Activated naive CD4-positive, alpha-beta T cell (primary cell): ENCODE measurements around the gene DZANK1.
"Not testable (repeated sequence)": the region's sequence is repeated elsewhere in the genome, so short reads cannot be mapped to it uniquely, and the experiment has no call there.

Experiments used
- DNase-seq, 4 experiments: peaks; one replicate each; lab custom pipeline; 2025; lab: John Stamatoyannopoulos, UW

The DZANK1 gene

DNA sequence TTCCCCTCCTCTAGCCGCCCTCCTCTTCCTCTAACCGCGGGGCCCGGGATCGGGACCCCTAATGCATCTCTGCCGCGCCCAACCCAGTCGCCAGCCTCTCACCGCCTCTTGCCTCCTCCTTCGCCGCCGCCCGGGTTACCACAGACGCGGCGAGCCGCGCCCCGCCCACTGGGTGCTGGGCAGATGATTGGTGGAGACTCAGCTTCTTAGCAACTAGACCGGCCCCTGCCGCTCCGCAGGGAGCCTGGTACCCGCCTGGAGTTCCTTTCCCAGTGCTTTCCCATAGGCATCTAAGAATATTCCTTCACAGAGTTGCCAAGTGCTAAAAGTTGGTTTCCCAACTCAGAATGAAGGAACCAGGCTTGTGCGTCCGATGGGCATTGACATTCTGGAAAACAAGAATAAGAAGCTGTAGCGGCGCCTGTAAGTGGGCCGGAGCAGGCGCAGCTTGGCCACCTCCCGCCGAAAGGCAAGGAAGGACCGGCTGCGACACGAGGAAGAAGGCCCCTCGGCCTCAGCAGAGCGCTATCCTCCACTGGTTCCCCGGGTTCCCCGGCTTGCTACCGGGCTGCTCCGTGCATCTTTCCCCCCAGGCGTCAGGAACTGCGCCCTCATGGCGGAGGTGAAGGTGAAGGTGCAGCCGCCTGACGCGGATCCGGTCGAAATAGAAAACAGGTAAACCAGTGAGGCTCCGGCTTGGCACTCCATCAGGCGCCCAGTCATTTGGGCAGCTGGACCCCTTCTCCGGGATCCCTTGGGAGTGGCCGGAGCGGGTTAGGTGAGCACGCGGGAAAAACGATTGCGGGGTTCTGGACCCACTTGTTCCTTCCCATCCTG is at the start of gene DZANK1, which contains the start of gene POLR3F:
DZANK1 (minus strand) TSS at position 137 of the 837 bp plus-strand sequence. CDS start 1,672 bp downstream, outside the sequence.
POLR3F (plus strand) TSS at position 497 of the 837 bp plus-strand sequence; CDS start at position 614, 117 bp downstream.
- peak; percentile 74 to 90 (median 82) for DNase-seq

DNA sequence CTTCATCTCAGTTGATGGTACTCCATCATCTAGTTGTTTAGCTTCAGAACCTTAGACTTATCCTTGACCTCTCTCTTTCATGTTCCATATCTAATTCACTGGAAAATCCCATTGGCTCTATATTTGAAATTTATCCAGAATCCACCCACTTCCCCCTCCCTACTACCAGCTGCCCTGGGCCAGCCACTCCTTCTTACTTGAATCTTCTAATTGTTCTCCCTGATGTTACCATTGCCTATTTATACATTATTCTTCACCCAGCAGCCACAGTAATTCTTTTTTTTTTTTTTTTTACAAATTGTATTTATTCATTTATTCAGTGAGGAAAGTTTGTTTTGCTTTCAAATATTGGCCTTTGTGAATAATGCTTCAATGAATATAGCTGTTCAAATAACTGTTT is 49.1 kb upstream of the DZANK1 start:
- DNase-seq, result no peak

DNA sequence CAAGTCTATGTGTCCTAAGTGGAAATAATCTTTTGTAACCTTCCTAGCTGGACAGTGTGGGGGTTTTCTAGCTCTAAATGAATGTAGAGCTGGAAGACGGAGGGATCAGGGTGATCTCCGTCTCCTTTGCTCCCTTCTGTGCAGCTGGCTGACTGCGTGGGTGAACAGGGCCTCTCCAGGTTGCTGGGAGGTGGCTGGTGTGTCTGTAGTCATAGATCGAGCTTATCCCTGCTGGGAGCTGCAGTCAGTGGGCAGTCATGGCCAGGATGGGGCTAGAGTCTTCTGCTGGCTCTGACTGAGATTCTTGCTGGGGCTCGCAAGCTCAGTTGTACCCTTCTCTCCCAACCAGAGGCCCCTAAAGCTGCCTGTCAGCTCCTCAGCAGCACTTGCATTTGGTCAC is 47.3 kb upstream of the DZANK1 start:
- DNase-seq, result no peak

DNA sequence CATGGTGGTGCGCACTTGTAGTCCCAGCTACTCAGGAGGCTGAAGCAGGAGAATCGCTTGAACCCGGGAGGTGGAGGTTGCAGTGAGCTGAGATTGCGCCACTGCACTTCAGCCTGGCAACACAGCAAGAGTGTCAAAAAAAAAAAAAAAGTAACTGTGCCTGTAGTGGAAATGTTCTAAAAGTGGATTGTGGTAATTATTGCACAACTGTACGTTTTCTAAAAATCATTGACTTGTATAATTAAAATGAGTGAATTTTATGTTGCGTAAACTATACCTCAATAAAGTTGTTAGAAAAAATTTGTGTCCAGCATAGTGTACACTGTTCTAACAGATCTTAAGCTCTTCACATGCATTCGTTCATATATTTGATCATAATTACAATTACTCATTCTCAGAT is 46.4 kb upstream of the DZANK1 start:
- no peak for DNase-seq

DNA sequence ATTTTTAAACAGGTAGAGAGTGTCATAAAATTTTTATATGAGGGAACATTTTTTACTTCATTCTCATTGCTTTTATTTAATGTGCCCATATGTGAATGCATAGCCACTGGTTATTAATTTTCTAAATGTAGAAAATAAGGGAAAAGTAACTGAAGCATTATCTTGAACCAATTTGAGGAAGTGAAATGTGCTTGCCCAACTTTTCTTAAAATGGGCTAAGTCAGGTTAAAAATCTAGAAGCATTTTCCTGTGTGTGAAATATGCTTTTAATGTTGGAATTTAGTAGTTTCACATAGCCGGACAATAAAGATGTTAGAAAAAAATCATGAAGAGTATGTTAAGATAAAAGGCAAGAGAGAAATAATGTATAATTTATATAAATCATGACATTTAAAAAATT is 44.7 kb upstream of the DZANK1 start:
- no peak for DNase-seq

DNA sequence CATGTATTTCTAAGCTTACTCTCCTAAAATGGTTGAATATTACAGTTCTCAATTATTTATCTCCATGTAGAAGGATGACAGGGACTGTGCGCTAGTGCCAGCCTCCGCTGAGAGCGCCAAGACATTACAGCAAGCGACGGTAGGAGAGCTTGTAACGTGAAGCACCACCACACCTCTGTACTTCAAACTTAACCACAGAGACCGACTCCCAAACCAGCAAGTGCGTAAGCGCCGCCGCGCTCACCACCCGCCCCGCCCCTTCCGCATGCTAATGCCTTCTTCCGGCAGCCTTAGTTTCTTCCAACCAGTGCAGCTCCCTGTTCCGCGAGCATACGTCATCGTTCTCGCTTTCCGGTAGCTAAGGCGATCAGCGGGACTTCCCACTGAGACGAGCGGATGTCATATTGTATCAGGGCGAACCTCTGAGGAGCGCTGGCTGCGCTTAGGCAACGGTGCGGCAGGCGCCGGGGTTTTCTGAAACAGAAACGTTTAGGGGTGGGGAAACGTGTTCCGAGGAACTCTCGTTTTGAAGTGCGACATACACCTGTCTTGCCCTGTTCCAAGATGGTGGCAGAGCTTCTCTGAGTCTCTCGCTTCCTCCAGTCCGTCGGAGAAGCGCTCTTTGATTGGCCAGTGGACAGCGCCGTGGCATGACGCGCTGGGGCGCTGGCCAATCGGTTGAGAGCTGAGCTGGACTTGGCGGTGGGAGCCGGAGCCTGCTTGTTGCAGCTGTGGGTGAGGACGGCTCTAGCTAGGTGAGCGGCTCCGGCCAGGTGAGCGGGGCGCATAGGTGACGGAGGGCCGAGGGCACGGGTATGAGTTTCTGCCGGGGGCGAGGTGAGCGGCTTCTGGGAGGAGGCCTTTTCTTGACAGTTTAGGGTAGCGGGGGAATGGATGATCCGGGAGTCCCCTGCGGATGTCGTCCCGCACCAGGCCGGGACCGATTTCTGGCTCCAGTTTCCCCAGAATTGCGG is 40.7 kb upstream of the DZANK1 start, which contains the start of gene SEC23B:
SEC23B (plus strand) TSS at position 723 of the 974 bp plus-strand sequence. CDS start 2,896 bp downstream, outside the sequence.
- peak; percentile 88 to 95 (median 94) for DNase-seq

DNA sequence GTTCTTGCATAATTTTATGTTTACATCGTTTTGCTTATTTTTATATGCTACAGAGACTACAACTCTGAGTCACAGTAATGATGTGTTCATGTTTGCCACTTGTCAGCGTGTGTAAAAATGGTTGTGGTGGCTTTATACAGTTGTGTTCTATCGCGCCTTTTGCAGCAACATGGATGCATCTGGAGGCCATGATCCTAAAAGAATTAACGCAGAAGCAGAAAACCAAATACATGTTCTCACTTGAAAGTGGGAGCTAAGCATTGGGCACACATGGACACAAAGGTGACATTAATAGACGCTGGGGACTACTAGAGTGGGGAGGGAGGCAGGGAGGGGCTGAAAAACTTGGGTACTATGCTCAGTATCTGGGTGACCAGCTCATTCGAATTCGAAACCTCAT is 39.9 kb upstream of the DZANK1 start:
- no peak for DNase-seq

DNA sequence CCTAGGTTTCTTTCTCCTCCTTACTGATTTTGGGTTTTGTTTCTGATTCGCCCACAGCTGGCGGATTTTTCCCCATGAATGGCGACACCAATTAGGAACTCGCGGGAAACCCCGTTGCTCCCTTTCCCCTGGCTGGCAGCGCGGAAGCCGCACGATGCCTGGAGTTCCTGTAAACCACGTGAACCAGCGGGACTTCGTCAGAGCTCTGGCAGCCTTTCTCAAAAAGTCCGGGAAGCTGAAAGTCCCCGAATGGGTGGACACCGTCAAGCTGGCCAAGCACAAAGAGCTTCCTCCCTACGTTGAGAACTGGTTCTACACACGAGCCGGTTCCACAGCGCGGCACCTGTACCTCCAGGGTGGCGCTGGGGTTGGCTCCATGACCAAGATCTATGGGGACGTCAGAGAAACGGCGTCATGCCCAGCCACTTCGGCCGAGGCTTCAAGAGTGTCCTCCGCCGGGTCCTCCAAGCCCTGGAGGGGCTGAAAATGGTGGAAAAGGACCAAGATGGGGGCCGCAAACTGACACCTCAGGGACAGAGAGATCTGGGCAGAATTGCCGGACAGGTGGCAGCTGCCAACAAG is 37.7 kb upstream of the DZANK1 start:
- DNase-seq, result no peak

DNA sequence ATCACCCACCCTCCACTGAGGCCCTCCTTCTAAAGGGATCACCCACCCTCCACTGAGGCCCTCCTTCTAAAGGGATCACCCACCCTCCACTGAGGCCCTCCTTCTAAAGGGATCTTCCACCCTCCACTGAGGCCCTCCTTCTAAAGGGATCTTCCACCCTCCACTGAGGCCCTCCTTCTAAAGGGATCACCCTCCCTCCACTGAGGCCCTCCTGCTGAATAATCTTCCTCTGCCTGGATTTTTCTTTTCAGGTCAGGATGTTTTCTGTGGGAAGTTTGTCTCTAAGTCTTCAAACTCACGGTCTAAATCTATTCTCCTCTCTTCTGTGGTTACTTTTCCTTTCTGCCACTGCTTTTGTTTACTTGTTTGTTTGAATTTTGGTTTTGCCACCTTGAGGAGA is 34.8 kb upstream of the DZANK1 start:
- not testable (repeated sequence) for DNase-seq

DNA sequence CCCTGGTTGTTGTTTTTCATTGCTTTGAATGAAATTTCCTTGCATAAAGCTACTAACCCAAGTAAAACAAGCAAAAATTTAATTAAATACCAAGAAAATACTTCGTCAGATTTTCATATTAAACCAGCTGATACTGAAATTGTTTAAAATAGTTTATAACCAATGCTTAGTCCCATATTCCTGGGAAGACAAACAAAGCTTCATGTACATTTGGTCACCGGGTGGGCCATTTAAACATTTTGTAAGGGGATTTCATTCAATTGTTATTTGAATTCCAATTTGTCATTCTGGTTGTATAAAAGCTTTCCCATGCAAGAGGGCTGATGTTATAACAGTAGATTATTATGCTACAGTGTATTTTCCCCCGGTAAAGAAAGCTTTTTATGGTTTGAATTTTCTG is 30.8 kb upstream of the DZANK1 start:
- no peak for DNase-seq

DNA sequence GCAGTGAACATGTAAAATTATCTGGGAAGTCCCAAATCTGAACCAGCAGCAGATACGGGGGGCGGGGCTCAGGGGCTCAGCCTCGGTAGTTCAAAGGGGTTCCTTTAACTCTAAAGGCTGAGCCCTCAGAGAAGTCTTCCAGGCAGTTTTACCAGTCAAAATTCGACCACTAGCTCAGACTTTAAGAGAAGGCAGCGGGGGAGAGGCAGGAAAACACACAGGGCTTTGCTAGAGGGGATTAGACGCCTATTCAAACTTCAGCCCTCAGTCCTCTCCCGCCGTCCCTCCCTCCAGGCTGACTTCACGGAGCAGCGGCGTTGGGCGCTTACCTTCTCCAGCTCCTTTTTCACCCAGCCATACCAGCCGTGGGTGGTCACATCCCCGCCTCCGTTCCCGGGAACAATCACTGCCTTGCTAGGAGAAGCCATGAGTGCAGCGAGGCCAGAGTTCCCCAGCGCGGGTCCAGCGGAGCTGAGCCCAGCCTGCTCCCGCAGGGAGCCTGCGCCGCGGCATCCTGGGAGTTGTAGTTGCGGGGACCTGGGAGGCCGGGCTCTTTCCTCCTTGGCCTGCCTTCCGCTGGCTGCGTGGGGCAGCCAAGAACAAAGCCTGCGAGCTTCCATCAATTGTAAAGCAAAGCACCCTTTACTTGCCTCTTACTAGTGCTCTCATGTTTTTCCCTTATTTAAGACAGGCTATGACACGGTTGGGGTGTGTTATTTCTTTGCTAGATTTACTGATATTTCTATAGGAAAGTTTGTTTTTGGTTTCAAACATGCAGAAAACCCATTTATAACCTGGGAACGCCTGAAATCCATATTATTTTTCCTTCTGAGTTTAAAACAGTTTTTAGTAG is 30.1 kb upstream of the DZANK1 start, which contains the start of gene RBBP9:
RBBP9 (minus strand) TSS at position 486 of the 853 bp plus-strand sequence; CDS start at position 428, 58 bp downstream.
- peak; percentile 15 to 59 (median 38) for DNase-seq

DNA sequence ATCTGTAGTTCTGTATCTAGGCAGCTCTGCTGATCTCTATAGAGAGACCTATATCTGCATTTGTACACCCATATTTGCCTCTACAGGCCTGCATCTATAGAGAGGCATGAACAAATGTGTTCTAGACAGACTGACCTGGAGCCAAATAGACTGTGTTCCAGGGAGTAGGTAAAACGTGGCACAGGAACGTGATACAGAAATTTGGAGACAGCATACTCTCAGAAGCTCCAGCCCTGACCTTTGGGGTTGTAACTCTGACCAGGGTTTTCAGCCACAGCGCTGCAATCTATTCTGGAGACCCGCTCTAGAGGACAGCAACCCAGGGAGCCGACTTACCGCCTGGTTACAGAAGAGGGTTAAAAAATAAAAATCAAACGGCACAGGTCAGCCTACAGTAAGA is 29.2 kb upstream of the DZANK1 start:
- no peak for DNase-seq

DNA sequence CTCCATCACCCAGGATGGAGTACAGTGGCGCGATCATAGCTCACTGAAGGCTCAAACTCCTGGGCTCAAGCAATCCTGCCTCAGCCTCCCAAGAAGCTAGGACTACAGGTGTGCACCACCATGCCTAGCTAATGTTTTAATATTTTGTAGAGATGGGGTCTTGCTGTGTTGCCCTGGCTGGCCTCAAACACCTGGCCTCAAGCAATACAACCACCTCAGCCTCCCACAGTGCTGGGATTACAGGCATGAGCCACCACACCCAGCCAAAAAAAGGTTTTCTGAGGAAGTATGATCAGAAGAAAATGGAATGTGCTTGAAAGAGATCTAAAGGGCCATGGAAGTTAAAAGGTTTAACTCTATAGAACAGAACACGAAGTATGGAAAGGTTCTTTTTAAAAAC is 21.5 kb upstream of the DZANK1 start:
- no peak for DNase-seq

DNA sequence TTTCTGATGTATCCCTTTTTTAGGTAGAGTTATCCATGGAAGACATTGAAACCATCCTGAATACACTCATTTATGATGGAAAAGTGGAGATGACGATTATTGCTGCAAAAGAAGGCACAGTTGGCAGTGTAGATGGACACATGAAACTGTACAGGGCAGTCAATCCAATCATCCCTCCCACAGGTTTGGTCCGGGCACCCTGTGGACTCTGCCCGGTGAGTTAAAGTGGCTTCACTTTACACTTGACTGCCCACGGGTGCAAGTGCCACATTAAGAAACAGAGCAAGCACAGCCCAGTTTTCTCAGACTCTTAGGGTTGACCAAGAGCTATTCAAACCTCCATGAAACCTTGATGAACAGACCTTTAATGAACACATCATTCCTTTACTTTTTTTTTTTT is 14.8 kb upstream of the DZANK1 start:
- no peak for DNase-seq

DNA sequence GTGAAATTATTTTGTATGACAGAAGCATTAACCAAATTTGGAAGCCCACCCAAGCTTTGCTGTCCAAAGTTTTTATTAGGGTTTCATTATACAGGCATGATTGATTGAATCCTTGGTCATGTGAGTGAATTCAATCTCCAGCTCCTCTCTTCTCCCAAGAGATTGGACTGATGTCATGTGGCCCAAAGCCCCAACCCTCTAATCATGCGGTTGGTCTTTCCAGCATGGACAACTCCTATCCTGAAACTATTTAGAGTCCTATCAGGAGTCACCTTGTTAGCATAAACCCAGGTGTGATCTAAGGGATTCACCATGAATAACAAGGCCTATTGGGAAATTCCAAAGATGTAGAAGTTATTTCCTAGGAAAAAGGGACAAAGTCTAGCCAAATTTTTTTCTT is 11.0 kb upstream of the DZANK1 start:
- no peak for DNase-seq

DNA sequence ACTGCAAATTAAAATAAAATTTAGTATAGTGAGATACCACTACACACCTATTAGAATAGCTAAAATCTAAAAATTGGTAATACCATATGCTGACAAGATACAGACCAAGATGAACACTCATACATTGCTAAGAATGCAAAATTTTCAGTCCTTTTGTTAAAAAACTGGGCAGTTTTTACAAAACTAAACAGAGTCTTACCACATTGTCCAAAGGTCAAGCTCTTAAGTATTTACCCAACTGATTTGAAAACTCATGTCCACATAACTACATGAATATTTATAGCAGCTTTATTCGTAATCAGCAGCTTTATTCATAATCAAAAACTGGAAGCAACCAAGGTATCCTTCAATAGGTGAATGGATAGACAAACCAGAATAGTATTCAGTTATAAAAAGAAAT is 10.4 kb upstream of the DZANK1 start:
- DNase-seq, result no peak

DNA sequence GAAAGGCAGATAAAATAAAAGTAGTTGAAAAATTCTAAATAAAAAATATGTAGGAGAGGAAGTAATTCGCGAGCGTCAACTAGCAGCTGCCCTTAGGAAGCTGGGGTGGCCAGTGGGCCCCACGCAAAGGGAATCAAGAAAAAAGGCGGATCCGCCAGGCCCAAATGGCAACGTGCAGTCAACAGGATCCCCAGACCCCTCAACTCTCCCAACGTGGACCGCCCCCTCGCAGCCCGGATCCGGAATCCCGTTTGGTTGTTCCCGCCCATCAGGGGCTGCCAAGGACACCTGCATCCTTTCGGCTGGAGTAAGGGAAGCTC is 296 bp downstream of the DZANK1 start:
- no peak for DNase-seq

DNA sequence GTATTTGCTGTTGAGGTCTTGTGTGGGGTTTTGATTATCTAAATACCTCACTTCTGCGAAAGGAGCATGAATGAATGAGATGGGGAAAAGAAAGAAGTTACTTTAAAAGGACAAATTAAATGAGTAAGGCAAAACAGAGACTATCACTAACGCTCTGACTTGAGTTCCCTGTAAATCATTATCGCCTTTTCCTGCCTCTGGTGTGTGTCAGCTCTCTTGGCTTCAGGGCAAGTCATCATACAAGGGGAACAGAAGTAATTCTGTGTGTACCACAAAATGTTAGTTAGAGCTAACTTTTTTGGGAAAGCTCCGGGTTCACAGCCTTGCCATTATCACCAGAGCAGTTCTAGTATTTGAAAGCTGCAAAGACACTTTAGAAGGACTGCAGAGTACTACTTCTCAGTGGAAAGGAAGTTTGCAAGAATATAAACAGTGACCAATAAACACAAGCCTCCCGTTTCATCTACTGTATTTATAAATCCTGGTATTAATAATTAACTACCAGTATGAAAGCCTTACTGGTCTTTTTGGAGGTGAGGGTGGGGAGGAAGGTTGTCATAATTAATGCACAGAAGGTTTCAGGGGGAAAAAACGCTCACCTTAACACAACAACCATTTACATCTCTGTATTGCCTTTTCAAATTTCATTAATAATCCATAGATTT is 1.2 kb downstream of the DZANK1 start:
- no peak for DNase-seq

DNA sequence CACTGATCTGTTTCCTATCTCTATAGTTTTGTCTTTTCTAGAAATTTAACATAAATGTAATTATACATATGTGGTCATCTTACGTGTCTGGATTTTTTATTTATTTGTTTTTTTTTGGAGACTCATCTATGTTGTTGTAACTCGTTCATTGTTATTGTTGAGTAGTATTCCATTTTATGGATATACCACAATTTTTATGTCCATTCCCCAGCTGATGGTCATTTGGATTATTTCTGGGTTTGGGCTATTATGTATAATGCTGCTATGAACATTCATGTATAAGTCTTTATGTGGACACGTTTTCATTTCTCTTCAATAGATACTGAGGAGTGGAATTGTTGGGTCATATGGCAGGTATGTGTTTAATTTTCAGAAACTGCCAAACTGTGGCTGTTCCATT is 10.2 kb downstream of the DZANK1 start:
- DNase-seq, result no peak

DNA sequence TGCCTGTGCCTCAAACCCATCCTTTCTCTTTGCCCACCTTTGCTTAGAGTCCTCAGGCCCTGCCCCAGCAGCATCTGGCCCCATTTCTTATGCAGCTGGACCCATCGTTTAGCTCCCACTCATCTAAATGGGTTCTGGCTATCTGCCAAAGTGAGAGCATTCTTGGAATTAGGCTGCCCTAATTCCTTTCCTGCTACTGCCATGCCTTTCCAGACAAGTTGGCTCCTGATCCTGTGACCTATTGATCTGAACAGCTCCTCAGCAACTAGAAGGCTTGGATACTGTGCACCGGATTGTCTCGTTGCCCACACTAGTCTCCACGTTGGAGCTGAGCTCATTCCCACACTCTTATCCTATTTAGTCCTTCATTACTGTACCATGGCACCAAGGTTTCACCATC is 22.9 kb downstream of the DZANK1 start:
- DNase-seq, result no peak

DNA sequence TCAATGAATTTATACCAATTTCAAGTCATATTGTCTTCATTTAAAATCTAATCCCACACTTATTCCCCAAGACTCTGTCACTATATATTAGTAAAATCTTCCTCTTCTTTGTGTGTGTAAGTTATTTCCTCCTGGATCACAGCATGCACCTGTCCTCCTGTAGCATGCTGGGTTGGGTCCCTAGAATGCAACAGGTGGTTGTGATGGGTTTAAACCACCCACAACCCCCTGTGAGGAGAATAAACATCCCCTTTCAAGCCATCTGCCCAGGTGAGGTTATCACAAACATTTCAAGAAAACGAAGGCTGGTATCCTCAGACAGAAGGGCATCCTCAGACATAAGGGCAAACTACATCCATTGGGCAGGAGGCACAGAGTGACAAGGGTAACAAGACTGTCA is 26.4 kb downstream of the DZANK1 start:
- DNase-seq, result no peak
